Transverse colon (tissue), 4 donors: ENCODE results near the gene IL3. TPM values are rescaled to one million over a fixed set of nuclear protein-coding genes. Genes with fewer than 3 reads are reported as not detected.
A peak's percentile ranks its signal among the peaks of the same experiment; 100 is the strongest.

ENCODE experiments used
- DNase-seq: peaks from one replicate; pipeline ENCODE4 v3.0.0-alpha.2; 2019
- H3K27ac ChIP-seq, 4 donors: fragments of 200-600 bp; sonication (generic); 2 replicates each; pipeline ENCODE4 v1.5.1; 2016 to 2018; ENCODE audit warnings: inconsistent platforms in 4 of 4
- H3K27me3 ChIP-seq: fragments of 200-600 bp; sonication (generic); 2 replicates; pipeline ENCODE4 v1.5.1; 2017; ENCODE audit warnings: inconsistent platforms
- H3K36me3 ChIP-seq, 4 donors: fragments of 200-600 bp; sonication (generic); 2 replicates each; pipeline ENCODE4 v1.5.1; 2017 to 2019; ENCODE audit warnings: inconsistent platforms in 4 of 4
- H3K4me1 ChIP-seq, 4 donors: fragments of 200-600 bp; sonication (generic); 2 replicates each; pipeline ENCODE4 v1.5.1; 2017 to 2020; ENCODE audit warnings: inconsistent platforms in 4 of 4
- H3K4me3 ChIP-seq, 4 donors: fragments of 200-600 bp; sonication (generic); 1 replicate in 1 of 4; 2 replicates in 3 of 4; pipeline versions ENCODE4 v1.5.1 to v1.6.1; 2017 to 2019; ENCODE audit warnings: inconsistent platforms in 4 of 4
- H3K9me3 ChIP-seq, 2 donors: fragments of 200-600 bp; sonication (generic); 2 replicates each; pipeline ENCODE4 v1.5.1; 2017 to 2019; ENCODE audit warnings: inconsistent platforms in 2 of 2
- EP300 ChIP-seq: sonication (generic); formaldehyde crosslinking; IDR thresholded peaks from one replicate; pipeline ENCODE4 v1.6.1; 2017; ENCODE audit warnings: antibody characterized with exemption, low read depth
- POLR2A ChIP-seq: fragments of 450-650 bp; IDR thresholded peaks from one replicate; pipeline ENCODE4 v1.6.1; 2016; ENCODE audit warnings: antibody characterized with exemption, mild to moderate bottlenecking, moderate library complexity
- POLR2AphosphoS5 ChIP-seq, 3 donors: sonication (generic); formaldehyde crosslinking; IDR thresholded peaks; one replicate each; pipeline ENCODE4 v1.6.1; 2016; ENCODE audit warnings: antibody characterized with exemption in 3 of 3
- WGBS, 2 donors: methylation state at CpG; one replicate each; pipeline ENCODE4 v1.1.5; 2018; ENCODE audit warnings: low coverage in 1 of 2; 5-methylcytosine and 5-hydroxymethylcytosine counted together
- in situ Hi-C, 4 donors: fragments of 200-750 bp; cut with MboI; loops; one replicate each; pipeline versions ENCODE4 v1.15.0 to v1.15.1; 2017; ENCODE audit warnings: low sequenced_read_pairs in 3 of 4, low pct_ligation_motif_present in 1 of 4, low pct_unique_long_range_greater_than_20kb in 1 of 4
- intact Hi-C: fragments of 100-400 bp; cut with DNase I; formaldehyde crosslinking; loops from one replicate; pipeline ENCODE4 v1.15.1; 2023; ENCODE audit warnings: low total_unique reads
- total RNA-seq, 4 donors: library from RNA; depleted of rRNA; stranded (reverse); fragments of >200 nt; gene quantifications; one replicate each; pipeline ENCODE4 v1.1.0, GENCODE V29; 2016
- TF ChIP-seq, protein P1 (sequence below), 5 experiments: fragments of 200-600 bp in 3 of 5; fragments of 450-650 bp in 2 of 5; sonication (generic) in 3 of 5; IDR thresholded peaks; 1 replicate in 2 of 5; 2 replicates in 3 of 5; pipeline ENCODE4 v1.5.1; 2016 to 2017; ENCODE audit warnings: antibody characterized with exemption in 5 of 5, inconsistent platforms in 3 of 5, mild to moderate bottlenecking in 2 of 5, moderate library complexity in 1 of 5

IL3 gene
- total RNA-seq, 4 donors from 2014 or later, result not detected

- no peaks in the 10 kb centered on the region for H3K9me3 ChIP-seq
- H3K27me3 ChIP-seq, result peaks cover 67% of the 10 kb centered on the region
- intact Hi-C loops, result no loop called here
- no peaks in the 10 kb centered on the region for H3K36me3 ChIP-seq
- 30 to 95% methylated on average over 2 to 5 of the region's 5 CpGs for WGBS, 2 donors
- TF ChIP-seq, protein P1, sequence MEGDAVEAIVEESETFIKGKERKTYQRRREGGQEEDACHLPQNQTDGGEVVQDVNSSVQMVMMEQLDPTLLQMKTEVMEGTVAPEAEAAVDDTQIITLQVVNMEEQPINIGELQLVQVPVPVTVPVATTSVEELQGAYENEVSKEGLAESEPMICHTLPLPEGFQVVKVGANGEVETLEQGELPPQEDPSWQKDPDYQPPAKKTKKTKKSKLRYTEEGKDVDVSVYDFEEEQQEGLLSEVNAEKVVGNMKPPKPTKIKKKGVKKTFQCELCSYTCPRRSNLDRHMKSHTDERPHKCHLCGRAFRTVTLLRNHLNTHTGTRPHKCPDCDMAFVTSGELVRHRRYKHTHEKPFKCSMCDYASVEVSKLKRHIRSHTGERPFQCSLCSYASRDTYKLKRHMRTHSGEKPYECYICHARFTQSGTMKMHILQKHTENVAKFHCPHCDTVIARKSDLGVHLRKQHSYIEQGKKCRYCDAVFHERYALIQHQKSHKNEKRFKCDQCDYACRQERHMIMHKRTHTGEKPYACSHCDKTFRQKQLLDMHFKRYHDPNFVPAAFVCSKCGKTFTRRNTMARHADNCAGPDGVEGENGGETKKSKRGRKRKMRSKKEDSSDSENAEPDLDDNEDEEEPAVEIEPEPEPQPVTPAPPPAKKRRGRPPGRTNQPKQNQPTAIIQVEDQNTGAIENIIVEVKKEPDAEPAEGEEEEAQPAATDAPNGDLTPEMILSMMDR (IDR thresholded peaks at IDR 0.05), result no peak
- TF ChIP-seq POLR2AphosphoS5 (IDR thresholded peaks at IDR 0.05) (no peak), POLR2A (no peak), EP300 (no peak)
- in situ Hi-C loops, result loop anchor here in 1 of 4 donors (25.0 kb wide), 1 partner anchor 576 kb away; no protein-coding TSS in a partner anchor
- no peak overlapping the region for H3K27ac ChIP-seq
- H3K4me1 ChIP-seq, result peaks cover 5 to 8% (median 6%) of the 10 kb centered on the region in 4 donors
- DNase-seq, result peak; percentile 2
- H3K4me3 ChIP-seq, result no peak overlapping the region
Measured at GRCh38 chr5:132013006-132013689, 47.3 kb upstream of the IL3 start.

GRCh38 chr5:132013711-132014110 lies 46.7 kb upstream of the IL3 start:
- Histone ChIP-seq H3K9me3 (no peaks in the 10 kb centered on the region), H3K4me3 (no peak overlapping the region), H3K27me3 (peaks cover 71% of the 10 kb centered on the region), H3K36me3 (no peaks in the 10 kb centered on the region), H3K4me1 (peaks cover 5 to 8% (median 6%) of the 10 kb centered on the region in 4 donors), H3K27ac (no peak overlapping the region)
- TF ChIP-seq EP300, result no peak
- TF ChIP-seq, protein P1 (IDR thresholded peaks at IDR 0.05), result no peak
- no peak for TF ChIP-seq POLR2AphosphoS5 (IDR thresholded peaks at IDR 0.05)
- no peak for TF ChIP-seq POLR2A
- 88% methylated on average over 2 of the region's 2 CpGs; no CpG with 5 or more reads in 1 of the 2 donors for WGBS, 2 donors
- DNase-seq, result peak; percentile 2
- in situ Hi-C loops, result loop anchor here in 1 of 4 donors (25.0 kb wide), 1 partner anchor 576 kb away; no protein-coding TSS in a partner anchor
- intact Hi-C loops, result no loop called here

DNA sequence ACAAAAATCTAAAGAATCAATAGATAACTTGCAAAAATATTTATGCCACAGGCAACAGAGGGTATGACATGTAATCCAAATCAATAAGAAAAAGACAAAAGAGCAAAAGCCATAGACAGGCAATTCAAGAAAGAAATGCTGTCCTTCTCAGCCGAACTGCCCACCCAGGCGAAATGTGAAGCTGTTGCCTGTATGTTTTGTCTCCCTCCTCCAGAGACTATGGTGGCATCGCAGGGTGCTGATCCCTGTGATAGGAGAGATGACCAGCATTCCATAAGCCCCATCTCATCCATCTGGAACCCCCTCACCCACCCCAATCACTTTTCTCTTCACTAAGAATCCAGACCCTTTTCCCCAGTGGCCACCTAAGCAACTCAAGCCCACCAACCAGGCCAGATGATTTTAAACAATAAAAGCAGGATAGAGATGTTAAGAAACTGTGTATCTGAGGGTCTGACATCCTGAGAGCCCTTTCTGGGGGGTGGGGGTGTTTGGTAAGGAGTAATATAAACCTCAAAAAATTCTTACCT lies 43.7 kb upstream of the IL3 start:
- Histone ChIP-seq H3K27ac (no peak overlapping the region), H3K27me3 (peaks cover 45% of the 10 kb centered on the region), H3K9me3 (no peaks in the 10 kb centered on the region), H3K4me3 (no peak overlapping the region), H3K36me3 (no peaks in the 10 kb centered on the region), H3K4me1 (peaks cover 0 to 3% (median 1%) of the 10 kb centered on the region in 4 donors)
- no peak for TF ChIP-seq POLR2A
- 85 to 88% methylated on average over 3 of the region's 3 CpGs for WGBS, 2 donors
- in situ Hi-C loops (loop anchor here in 1 of 4 donors (25.0 kb wide), 1 partner anchor 579 kb away; no protein-coding TSS in a partner anchor), intact Hi-C loops (no loop called here)
- DNase-seq, result peak; percentile 3

DNA sequence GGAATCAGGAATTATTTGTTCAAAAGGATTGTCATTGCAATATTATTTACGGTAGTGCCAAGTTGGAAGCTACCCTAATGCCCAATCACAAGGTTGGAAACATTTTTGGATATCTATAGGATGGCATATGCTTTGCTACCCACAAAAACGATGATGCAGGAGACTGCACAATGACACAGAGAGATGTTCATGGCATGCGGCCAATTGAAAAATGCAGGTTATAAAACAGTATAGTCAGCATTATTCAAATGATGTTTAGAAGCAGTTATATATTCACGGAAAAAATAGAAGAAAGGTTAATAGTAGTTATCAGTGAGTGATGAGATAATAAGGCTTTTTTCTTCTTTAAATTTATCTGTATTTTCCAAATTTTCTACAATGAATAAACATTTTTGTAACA lies 43.1 kb upstream of the IL3 start:
- DNase-seq, result peak; percentile 5
- 17 to 35% methylated on average over 4 of the region's 4 CpGs for WGBS, 2 donors
- TF ChIP-seq POLR2AphosphoS5 (IDR thresholded peaks at IDR 0.05), result no peak
- TF ChIP-seq, protein P1 (IDR thresholded peaks at IDR 0.05), result no peak
- no peak for TF ChIP-seq EP300
- TF ChIP-seq POLR2A, result no peak
- Histone ChIP-seq H3K9me3 (no peaks in the 10 kb centered on the region), H3K4me1 (no peaks in the 10 kb centered on the region), H3K36me3 (no peaks in the 10 kb centered on the region), H3K27me3 (peaks cover 40% of the 10 kb centered on the region), H3K27ac (no peak overlapping the region), H3K4me3 (no peak overlapping the region)
- in situ Hi-C loops (loop anchor here in 1 of 4 donors (25.0 kb wide), 1 partner anchor 580 kb away; no protein-coding TSS in a partner anchor), intact Hi-C loops (no loop called here)
